Measurements from ENCODE around the gene SLX4.
A peak's percentile ranks its signal among the peaks of the same experiment; 100 is the strongest.
"Not testable (repeated sequence)": the region's sequence is repeated elsewhere in the genome, so short reads cannot be mapped to it uniquely, and the experiment has no call there.

SLX4 gene

GRCh38 chr16:3609895-3610697, 1.3 kb downstream of the SLX4 start:
- 92 to 94% methylated on average over 13 to 14 of the region's 14 CpGs for WGBS, 2 experiments (ENCODE audit: insufficient coverage in 2 of 2)
- H3K9me3 ChIP-seq (ENCODE audit: control insufficient read depth, low read length): no peaks in the 10 kb centered on the region
- peaks cover 26% of the 10 kb centered on the region for H3K36me3 ChIP-seq (ENCODE audit: control insufficient read depth, insufficient read depth, low read length)
- H3K4me1 ChIP-seq (ENCODE audit: control insufficient read depth, insufficient read depth, low read length, poor library complexity, severe bottlenecking): no peaks in the 10 kb centered on the region
- no peak overlapping the region for H3K27ac ChIP-seq (ENCODE audit: low read depth, low read length, severe bottlenecking)
- peak overlapping the region; percentile 97 for H3K4me3 ChIP-seq (ENCODE audit: extremely low read depth, insufficient read depth, low read length, poor library complexity, severe bottlenecking)

GRCh38 chr16:3608976-3609375, 2.4 kb downstream of the SLX4 start:
- WGBS, 2 experiments (ENCODE audit: insufficient coverage in 2 of 2): 87 to 92% methylated on average over 9 to 10 of the region's 13 CpGs
- not testable (repeated sequence) for H3K4me3 ChIP-seq (ENCODE audit: extremely low read depth, insufficient read depth, low read length, poor library complexity, severe bottlenecking); H3K27ac ChIP-seq (ENCODE audit: low read depth, low read length, severe bottlenecking); H3K4me1 ChIP-seq (ENCODE audit: control insufficient read depth, insufficient read depth, low read length, poor library complexity, severe bottlenecking); H3K9me3 ChIP-seq (ENCODE audit: control insufficient read depth, low read length)
- H3K36me3 ChIP-seq (ENCODE audit: control insufficient read depth, insufficient read depth, low read length): peaks cover 26% of the 10 kb centered on the region

GRCh38 chr16:3608069-3608468, 3.3 kb downstream of the SLX4 start:
- Histone ChIP-seq H3K9me3 (ENCODE audit: control insufficient read depth, low read length) (no peaks in the 10 kb centered on the region), H3K4me1 (ENCODE audit: control insufficient read depth, insufficient read depth, low read length, poor library complexity, severe bottlenecking) (no peaks in the 10 kb centered on the region), H3K27ac (ENCODE audit: low read depth, low read length, severe bottlenecking) (no peak overlapping the region), H3K36me3 (ENCODE audit: control insufficient read depth, insufficient read depth, low read length) (peaks cover 35% of the 10 kb centered on the region), H3K4me3 (ENCODE audit: extremely low read depth, insufficient read depth, low read length, poor library complexity, severe bottlenecking) (no peak overlapping the region)
- WGBS, 2 experiments (ENCODE audit: insufficient coverage in 2 of 2): 90 to 95% methylated on average over 5 of the region's 5 CpGs

- H3K36me3 ChIP-seq (ENCODE audit: control insufficient read depth, insufficient read depth, low read length): peaks cover 39% of the 10 kb centered on the region
- no peaks in the 10 kb centered on the region for H3K9me3 ChIP-seq (ENCODE audit: control insufficient read depth, low read length)
- no peak overlapping the region for H3K4me3 ChIP-seq (ENCODE audit: extremely low read depth, insufficient read depth, low read length, poor library complexity, severe bottlenecking)
- no peaks in the 10 kb centered on the region for H3K4me1 ChIP-seq (ENCODE audit: control insufficient read depth, insufficient read depth, low read length, poor library complexity, severe bottlenecking)
- WGBS, 2 experiments (ENCODE audit: insufficient coverage in 2 of 2): 100% methylated on average over 1 to 2 of the region's 2 CpGs
- H3K27ac ChIP-seq (ENCODE audit: low read depth, low read length, severe bottlenecking): no peak overlapping the region
Observed at GRCh38 chr16:3607634-3608033, 3.8 kb downstream of the SLX4 start.

- Histone ChIP-seq H3K4me1 (ENCODE audit: control insufficient read depth, insufficient read depth, low read length, poor library complexity, severe bottlenecking) (no peaks in the 10 kb centered on the region), H3K4me3 (ENCODE audit: extremely low read depth, insufficient read depth, low read length, poor library complexity, severe bottlenecking) (no peak overlapping the region), H3K36me3 (ENCODE audit: control insufficient read depth, insufficient read depth, low read length) (peaks cover 43% of the 10 kb centered on the region), H3K27ac (ENCODE audit: low read depth, low read length, severe bottlenecking) (no peak overlapping the region), H3K9me3 (ENCODE audit: control insufficient read depth, low read length) (no peaks in the 10 kb centered on the region)
- 88 to 95% methylated on average over 1 to 7 of the region's 7 CpGs for WGBS, 2 experiments (ENCODE audit: insufficient coverage in 2 of 2)
Observed at GRCh38 chr16:3607161-3607560, 4.2 kb downstream of the SLX4 start.

- Histone ChIP-seq H3K36me3 (ENCODE audit: control insufficient read depth, insufficient read depth, low read length) (peaks cover 50% of the 10 kb centered on the region), H3K4me1 (ENCODE audit: control insufficient read depth, insufficient read depth, low read length, poor library complexity, severe bottlenecking) (no peaks in the 10 kb centered on the region), H3K9me3 (ENCODE audit: control insufficient read depth, low read length) (no peaks in the 10 kb centered on the region), H3K4me3 (ENCODE audit: extremely low read depth, insufficient read depth, low read length, poor library complexity, severe bottlenecking) (no peak overlapping the region), H3K27ac (ENCODE audit: low read depth, low read length, severe bottlenecking) (no peak overlapping the region)
- WGBS, 2 experiments (ENCODE audit: insufficient coverage in 2 of 2): 84 to 90% methylated on average over 6 of the region's 11 CpGs
Observed at GRCh38 chr16:3606441-3606840, 5.0 kb downstream of the SLX4 start.

- peaks cover 87% of the 10 kb centered on the region for H3K36me3 ChIP-seq (ENCODE audit: control insufficient read depth, insufficient read depth, low read length)
- peaks cover 19% of the 10 kb centered on the region for H3K9me3 ChIP-seq (ENCODE audit: control insufficient read depth, low read length)
- no peaks in the 10 kb centered on the region for H3K4me1 ChIP-seq (ENCODE audit: control insufficient read depth, insufficient read depth, low read length, poor library complexity, severe bottlenecking)
- WGBS, 2 experiments (ENCODE audit: insufficient coverage in 2 of 2): 90 to 97% methylated on average over 6 to 7 of the region's 7 CpGs
- H3K4me3 ChIP-seq (ENCODE audit: extremely low read depth, insufficient read depth, low read length, poor library complexity, severe bottlenecking): no peak overlapping the region
- H3K27ac ChIP-seq (ENCODE audit: low read depth, low read length, severe bottlenecking): no peak overlapping the region
Observed at GRCh38 chr16:3602320-3602653, 9.1 kb downstream of the SLX4 start.

- Histone ChIP-seq H3K27ac (ENCODE audit: low read depth, low read length, severe bottlenecking) (no peak overlapping the region), H3K36me3 (ENCODE audit: control insufficient read depth, insufficient read depth, low read length) (peaks cover 86% of the 10 kb centered on the region), H3K4me3 (ENCODE audit: extremely low read depth, insufficient read depth, low read length, poor library complexity, severe bottlenecking) (no peak overlapping the region), H3K4me1 (ENCODE audit: control insufficient read depth, insufficient read depth, low read length, poor library complexity, severe bottlenecking) (no peaks in the 10 kb centered on the region), H3K9me3 (ENCODE audit: control insufficient read depth, low read length) (peaks cover 19% of the 10 kb centered on the region)
- 97 to 98% methylated on average over 11 to 13 of the region's 13 CpGs for WGBS, 2 experiments (ENCODE audit: insufficient coverage in 2 of 2)
Observed at GRCh38 chr16:3601614-3602319, 9.6 kb downstream of the SLX4 start.

- peaks cover 19% of the 10 kb centered on the region for H3K9me3 ChIP-seq (ENCODE audit: control insufficient read depth, low read length)
- H3K27ac ChIP-seq (ENCODE audit: low read depth, low read length, severe bottlenecking): no peak overlapping the region
- H3K4me1 ChIP-seq (ENCODE audit: control insufficient read depth, insufficient read depth, low read length, poor library complexity, severe bottlenecking): no peaks in the 10 kb centered on the region
- H3K36me3 ChIP-seq (ENCODE audit: control insufficient read depth, insufficient read depth, low read length): peaks cover 79% of the 10 kb centered on the region
- no peak overlapping the region for H3K4me3 ChIP-seq (ENCODE audit: extremely low read depth, insufficient read depth, low read length, poor library complexity, severe bottlenecking)
- 92 to 98% methylated on average over 4 of the region's 4 CpGs for WGBS, 2 experiments (ENCODE audit: insufficient coverage in 2 of 2)
Observed at GRCh38 chr16:3599922-3600321, 11.5 kb downstream of the SLX4 start.

- H3K27ac ChIP-seq (ENCODE audit: low read depth, low read length, severe bottlenecking): no peak overlapping the region
- H3K9me3 ChIP-seq (ENCODE audit: control insufficient read depth, low read length): peaks cover 19% of the 10 kb centered on the region
- 93 to 94% methylated on average over 8 of the region's 8 CpGs for WGBS, 2 experiments (ENCODE audit: insufficient coverage in 2 of 2)
- H3K4me1 ChIP-seq (ENCODE audit: control insufficient read depth, insufficient read depth, low read length, poor library complexity, severe bottlenecking): no peaks in the 10 kb centered on the region
- peaks cover 73% of the 10 kb centered on the region for H3K36me3 ChIP-seq (ENCODE audit: control insufficient read depth, insufficient read depth, low read length)
- H3K4me3 ChIP-seq (ENCODE audit: extremely low read depth, insufficient read depth, low read length, poor library complexity, severe bottlenecking): no peak overlapping the region
Observed at GRCh38 chr16:3599121-3599520, 12.3 kb downstream of the SLX4 start.

- 97 to 99% methylated on average over 11 of the region's 12 CpGs for WGBS, 2 experiments (ENCODE audit: insufficient coverage in 2 of 2)
- H3K4me1 ChIP-seq (ENCODE audit: control insufficient read depth, insufficient read depth, low read length, poor library complexity, severe bottlenecking): no peaks in the 10 kb centered on the region
- no peak overlapping the region for H3K4me3 ChIP-seq (ENCODE audit: extremely low read depth, insufficient read depth, low read length, poor library complexity, severe bottlenecking)
- no peak overlapping the region for H3K27ac ChIP-seq (ENCODE audit: low read depth, low read length, severe bottlenecking)
- peaks cover 64% of the 10 kb centered on the region for H3K36me3 ChIP-seq (ENCODE audit: control insufficient read depth, insufficient read depth, low read length)
- H3K9me3 ChIP-seq (ENCODE audit: control insufficient read depth, low read length): peaks cover 19% of the 10 kb centered on the region
Observed at GRCh38 chr16:3598236-3598635, 13.2 kb downstream of the SLX4 start.
